CD4-positive, alpha-beta memory T cell (primary cell): ENCODE results near the gene P2RY14. TPM values are rescaled to one million over a fixed set of nuclear protein-coding genes. Genes with fewer than 3 reads are reported as not detected.
A peak's percentile ranks its signal among the peaks of the same experiment; 100 is the strongest.

ENCODE experiments used
- CTCF ChIA-PET: fragments of 350-600 bp; sonication (Branson Sonifier 250); formaldehyde crosslinking; loops from one replicate; lab custom pipeline; 2021; ENCODE audit warnings: inconsistent platforms; ENCODE audit not compliant: partially characterized antibody; lab: Charles Lee
- POLR2A ChIA-PET: fragments of 350-600 bp; sonication (Branson Sonifier 250); formaldehyde crosslinking; loops from one replicate; lab custom pipeline; 2021; ENCODE audit not compliant: partially characterized antibody; lab: Charles Lee
- DNase-seq, 5 donors: peaks; one replicate each; pipeline versions ENCODE4 v3.0.0 to v3.0.0-alpha.2; 2020 to 2022; ENCODE audit warnings: mixed read lengths in 1 of 5
- H3K27ac ChIP-seq: one replicate; pipeline ENCODE4 v1.7.0; 2013; ENCODE audit warnings: low read depth, low read length
- H3K27me3 ChIP-seq: 2 replicates; pipeline ENCODE4 v1.7.0; 2013; ENCODE audit warnings: mild to moderate bottlenecking, low read length, moderate library complexity; ENCODE audit not compliant: insufficient read depth
- H3K36me3 ChIP-seq: 2 replicates; pipeline ENCODE4 v1.7.0; 2013; ENCODE audit warnings: mild to moderate bottlenecking, low read length, moderate library complexity; ENCODE audit not compliant: insufficient read depth
- H3K4me1 ChIP-seq: 2 replicates; pipeline ENCODE4 v1.7.0; 2013; ENCODE audit warnings: mild to moderate bottlenecking, low read length, moderate library complexity; ENCODE audit not compliant: insufficient read depth
- H3K4me3 ChIP-seq, 2 donors: one replicate each; pipeline ENCODE4 v1.7.0; 2013; ENCODE audit warnings: low read length in 2 of 2, mild to moderate bottlenecking in 1 of 2
- H3K9me3 ChIP-seq, 2 donors: one replicate each; pipeline ENCODE4 v1.7.0; 2013; ENCODE audit warnings: low read length in 2 of 2, control low read depth in 1 of 2; ENCODE audit not compliant: control insufficient read depth in 1 of 2
- H3K27ac Mint-ChIP-seq, 7 donors: one replicate each; pipeline ENCODE4 v1.8.0; 2020 to 2021; ENCODE audit warnings: mixed read lengths in 7 of 7, mild to moderate bottlenecking in 6 of 7, inconsistent platforms in 3 of 7, moderate library complexity in 3 of 7
- H3K27me3 Mint-ChIP-seq, 2 donors: one replicate each; pipeline ENCODE4 v1.8.0; 2020 to 2021; ENCODE audit warnings: mixed read lengths in 2 of 2
- H3K36me3 Mint-ChIP-seq, 2 donors: one replicate each; pipeline ENCODE4 v1.8.0; 2020 to 2021; ENCODE audit warnings: mixed read lengths in 2 of 2, inconsistent platforms in 1 of 2, mild to moderate bottlenecking in 1 of 2
- H3K4me1 Mint-ChIP-seq, 4 donors: one replicate each; pipeline ENCODE4 v1.8.0; 2020 to 2021; ENCODE audit warnings: mixed read lengths in 4 of 4, mild to moderate bottlenecking in 1 of 4
- H3K4me3 Mint-ChIP-seq, 8 donors: one replicate each; pipeline ENCODE4 v1.8.0; 2020 to 2021; ENCODE audit warnings: mixed read lengths in 8 of 8, mild to moderate bottlenecking in 7 of 8, moderate library complexity in 6 of 8, inconsistent platforms in 3 of 8
- H3K9me3 Mint-ChIP-seq, 8 donors: one replicate each; pipeline ENCODE4 v1.8.0; 2020 to 2021; ENCODE audit warnings: mixed read lengths in 8 of 8, mild to moderate bottlenecking in 5 of 8, inconsistent platforms in 3 of 8, moderate library complexity in 1 of 8
- intact Hi-C: fragments of 100-400 bp; cut with micrococcal nuclease; formaldehyde crosslinking; loops from one replicate; pipeline ENCODE4 v1.15.1; 2023
- polyA plus RNA-seq, 2 donors: library from polyadenylated mRNA; unstranded; fragments of 300-500 nt; fragmentation: Illumina TruSeq; gene quantifications; one replicate each; pipeline ENCODE4 v1.2.3, GENCODE V29; 2021
- total RNA-seq, 2 experiments: library from RNA; stranded (reverse); gene quantifications; one replicate each; pipeline ENCODE4 v1.2.3, GENCODE V29; 2021

P2RY14 gene
- total and polyA plus RNA-seq, 4 experiments from 2014 or later, result 0.36 to 1.3 (median 1.1) TPM

DNA sequence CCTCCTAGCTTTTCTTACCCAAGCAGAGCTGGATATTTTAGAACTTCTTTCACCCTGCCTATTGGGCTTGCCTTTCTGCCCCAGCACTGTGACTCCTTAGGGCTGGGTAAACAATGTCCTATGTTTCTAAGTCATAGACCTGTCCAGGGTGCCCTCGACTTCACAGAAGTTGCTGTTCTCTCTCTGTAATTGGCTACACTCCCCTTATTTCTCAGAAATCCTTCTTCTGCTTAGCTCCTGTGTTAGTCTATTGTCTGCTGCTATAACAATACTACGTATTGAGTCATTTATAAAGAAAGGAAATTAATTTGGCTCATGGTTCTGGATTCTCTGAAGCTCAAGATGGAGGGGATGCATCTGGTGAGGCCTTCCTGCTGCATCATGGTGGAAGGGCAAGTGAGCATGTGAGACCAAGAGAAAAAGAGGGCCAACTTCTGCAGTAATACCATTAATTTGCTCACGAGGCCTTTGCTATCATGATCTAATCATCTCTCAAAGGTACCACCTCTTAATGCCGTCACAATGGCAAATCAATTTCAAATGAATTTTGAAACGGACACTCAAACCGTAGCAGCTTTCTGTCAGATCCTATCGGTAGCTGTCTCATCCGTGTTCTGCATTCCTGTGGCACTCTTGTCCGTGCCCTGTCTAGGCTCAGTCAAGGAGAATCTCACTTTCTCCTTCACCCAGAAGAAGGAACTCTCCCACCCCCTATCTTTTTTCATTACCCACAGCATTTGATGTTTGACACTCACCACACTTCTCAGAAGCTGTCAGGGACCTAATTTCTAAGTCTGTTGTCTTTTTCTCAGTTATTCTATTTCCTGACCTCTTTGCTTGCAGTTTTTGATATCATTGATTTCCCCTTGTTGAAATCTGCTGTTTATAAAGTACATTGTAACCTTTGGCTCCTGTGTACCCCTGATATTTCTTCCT, 53.0 kb downstream of the P2RY14 start:
- peak in 1 of 5 donors; percentile 14 for DNase-seq
- Mint-ChIP-seq H3K9me3 (peaks cover 2 to 15% (median 6%) of the 10 kb centered on the region in 8 donors), H3K27me3 (no peaks in the 10 kb centered on the region), H3K4me3 (peak overlapping the region in 3 of 8 donors; percentile 10 to 13 (median 10)), H3K36me3 (peaks cover 0 to 20% of the 10 kb centered on the region in 2 donors), H3K27ac (peak overlapping the region; percentile 49 to 89 (median 83)), H3K4me1 (peaks cover 19 to 34% (median 26%) of the 10 kb centered on the region in 4 donors)
- POLR2A ChIA-PET, result interaction anchor here (1.2 kb wide), 1 partner anchor 24 kb away, joined by 5 read pairs; no protein-coding TSS in a partner anchor
- Histone ChIP-seq H3K4me1 (peaks cover 16% of the 10 kb centered on the region), H3K27ac (no peak overlapping the region), H3K36me3 (no peaks in the 10 kb centered on the region), H3K9me3 (no peaks in the 10 kb centered on the region), H3K27me3 (no peaks in the 10 kb centered on the region), H3K4me3 (no peak overlapping the region)
- intact Hi-C loops, result no loop called here
- CTCF ChIA-PET, result interaction anchor here (0.6 to 8.4 kb wide), 14 partner anchors 8 to 614 kb away, joined by 3 to 200 read pairs (median 6); partner anchors contain the start of genes ERICH6, GPR171 and P2RY14

DNA sequence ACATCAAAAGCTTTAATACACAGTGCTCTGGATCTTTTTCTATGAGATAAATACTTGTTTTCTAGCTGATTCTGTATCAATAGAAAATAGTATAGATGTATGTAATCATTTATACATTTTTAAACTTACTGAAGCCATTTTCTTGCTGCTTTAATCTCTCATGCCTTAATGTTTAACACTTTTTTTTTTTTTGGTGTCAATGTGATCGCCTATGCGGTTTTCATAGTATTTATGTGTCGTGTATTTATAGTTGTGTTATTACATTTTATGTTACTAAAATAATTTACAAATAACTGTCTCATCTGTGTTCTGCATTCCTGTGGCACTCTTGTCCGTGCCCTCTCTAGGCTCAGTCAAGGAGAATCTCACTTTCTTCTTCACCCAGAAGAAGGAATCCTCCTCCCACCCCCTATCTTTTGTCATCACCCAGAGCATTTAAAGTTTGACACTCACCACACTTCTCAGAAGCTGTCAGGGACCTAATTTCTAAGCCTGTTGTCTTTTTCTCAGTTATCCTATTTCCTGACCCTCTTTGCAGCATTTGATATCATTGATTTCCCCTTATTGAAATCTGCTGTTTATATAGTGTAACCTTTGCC, 54.0 kb downstream of the P2RY14 start:
- no peak for DNase-seq
- Histone ChIP-seq H3K27me3 (no peaks in the 10 kb centered on the region), H3K4me3 (no peak overlapping the region), H3K27ac (no peak overlapping the region), H3K36me3 (no peaks in the 10 kb centered on the region), H3K4me1 (peaks cover 16% of the 10 kb centered on the region), H3K9me3 (no peaks in the 10 kb centered on the region)
- Mint-ChIP-seq H3K27me3 (no peaks in the 10 kb centered on the region), H3K4me1 (peaks cover 17 to 31% (median 24%) of the 10 kb centered on the region in 4 donors), H3K9me3 (peaks cover 2 to 15% (median 6%) of the 10 kb centered on the region in 8 donors), H3K36me3 (peaks cover 0 to 20% of the 10 kb centered on the region in 2 donors), H3K4me3 (peak overlapping the region in 1 of 8 donors; percentile 35), H3K27ac (peak overlapping the region in 6 of 7 donors; percentile 2 to 89 (median 20))
- intact Hi-C loops, result no loop called here
- ChIA-PET CTCF (interaction anchor here (0.6 to 8.4 kb wide), 11 partner anchors 7 to 520 kb away, joined by 3 to 200 read pairs (median 8); partner anchors contain the start of genes ERICH6, GPR171 and P2RY14), POLR2A (interaction anchor here (1.2 kb wide), 1 partner anchor 23 kb away, joined by 5 read pairs; no protein-coding TSS in a partner anchor)

DNA sequence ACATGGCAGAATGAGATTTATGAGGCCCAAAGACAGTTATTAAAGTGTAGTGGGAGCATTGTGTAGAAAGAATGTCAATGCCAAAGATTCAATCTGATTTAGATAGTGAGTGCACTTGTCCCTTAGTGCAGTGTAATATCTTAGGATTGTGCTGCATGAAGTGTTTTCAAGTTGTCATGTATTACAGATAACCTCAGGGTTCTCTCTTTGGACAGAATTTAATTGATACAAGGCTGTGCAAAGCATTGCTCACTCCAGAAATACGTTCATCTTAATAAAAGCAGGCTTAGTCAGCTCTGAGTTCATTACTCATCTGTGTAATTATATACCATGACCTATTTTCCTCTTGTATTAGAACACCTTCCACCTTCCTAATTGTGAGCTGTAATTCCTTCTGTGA, 59.3 kb downstream of the P2RY14 start:
- CTCF ChIA-PET, result interaction anchor here (1.2 to 3.0 kb wide), 4 partner anchors 8 to 57 kb away, joined by 3 to 23 read pairs (median 6); no protein-coding TSS in a partner anchor
- POLR2A ChIA-PET, result interaction anchor here (1.2 to 1.4 kb wide), 2 partner anchors 10 to 18 kb away, joined by 3 read pairs; no protein-coding TSS in a partner anchor

DNA sequence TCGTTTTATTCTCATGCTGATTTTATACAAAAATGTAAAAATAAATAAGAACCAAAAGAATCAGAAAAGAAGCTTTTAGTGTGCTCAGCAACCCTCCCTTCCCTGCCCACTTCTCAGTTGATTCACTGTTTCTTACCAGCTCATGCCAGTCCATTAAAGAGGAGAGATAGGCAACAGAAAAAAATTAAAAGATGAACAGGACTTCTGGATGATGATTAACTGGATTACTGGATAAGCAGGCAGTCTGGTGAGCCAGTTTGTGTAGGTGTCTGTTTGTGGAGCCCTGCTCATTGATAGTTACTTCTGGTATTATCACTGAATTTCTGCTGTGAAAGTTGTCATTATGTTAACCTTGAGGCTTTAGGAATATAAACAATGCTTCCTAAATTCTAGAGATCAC, 60.2 kb downstream of the P2RY14 start:
- Mint-ChIP-seq H3K9me3 (peaks cover 2 to 15% (median 6%) of the 10 kb centered on the region in 8 donors), H3K27me3 (no peaks in the 10 kb centered on the region), H3K4me1 (no peaks in the 10 kb centered on the region), H3K36me3 (peaks cover 0 to 20% of the 10 kb centered on the region in 2 donors), H3K4me3 (no peak overlapping the region), H3K27ac (no peak overlapping the region)
- Histone ChIP-seq H3K27ac (no peak overlapping the region), H3K4me3 (no peak overlapping the region), H3K36me3 (no peaks in the 10 kb centered on the region), H3K27me3 (no peaks in the 10 kb centered on the region), H3K9me3 (no peaks in the 10 kb centered on the region), H3K4me1 (no peaks in the 10 kb centered on the region)
- CTCF ChIA-PET, result interaction anchor here (1.2 to 3.0 kb wide), 5 partner anchors 9 to 60 kb away, joined by 3 to 23 read pairs (median 7); partner anchors contain the start of gene P2RY14
- POLR2A ChIA-PET, result interaction anchor here (1.2 kb wide), 1 partner anchor 9 kb away, joined by 3 read pairs; no protein-coding TSS in a partner anchor
- intact Hi-C loops, result no loop called here
- DNase-seq, result no peak

More for the DNA sequence above, 59.3 kb downstream of the P2RY14 start:
- Histone ChIP-seq H3K4me3 (no peak overlapping the region), H3K9me3 (no peaks in the 10 kb centered on the region), H3K36me3 (no peaks in the 10 kb centered on the region), H3K27me3 (no peaks in the 10 kb centered on the region), H3K27ac (no peak overlapping the region), H3K4me1 (no peaks in the 10 kb centered on the region)
- H3K36me3 Mint-ChIP-seq, result peaks cover 0 to 20% of the 10 kb centered on the region in 2 donors
- no peak overlapping the region for H3K4me3 Mint-ChIP-seq
- intact Hi-C loops, result no loop called here
- DNase-seq, result no peak
- H3K4me1 Mint-ChIP-seq, result no peaks in the 10 kb centered on the region
- H3K27me3 Mint-ChIP-seq, result no peaks in the 10 kb centered on the region
- H3K9me3 Mint-ChIP-seq, result peaks cover 2 to 15% (median 6%) of the 10 kb centered on the region in 8 donors
- no peak overlapping the region for H3K27ac Mint-ChIP-seq

DNA sequence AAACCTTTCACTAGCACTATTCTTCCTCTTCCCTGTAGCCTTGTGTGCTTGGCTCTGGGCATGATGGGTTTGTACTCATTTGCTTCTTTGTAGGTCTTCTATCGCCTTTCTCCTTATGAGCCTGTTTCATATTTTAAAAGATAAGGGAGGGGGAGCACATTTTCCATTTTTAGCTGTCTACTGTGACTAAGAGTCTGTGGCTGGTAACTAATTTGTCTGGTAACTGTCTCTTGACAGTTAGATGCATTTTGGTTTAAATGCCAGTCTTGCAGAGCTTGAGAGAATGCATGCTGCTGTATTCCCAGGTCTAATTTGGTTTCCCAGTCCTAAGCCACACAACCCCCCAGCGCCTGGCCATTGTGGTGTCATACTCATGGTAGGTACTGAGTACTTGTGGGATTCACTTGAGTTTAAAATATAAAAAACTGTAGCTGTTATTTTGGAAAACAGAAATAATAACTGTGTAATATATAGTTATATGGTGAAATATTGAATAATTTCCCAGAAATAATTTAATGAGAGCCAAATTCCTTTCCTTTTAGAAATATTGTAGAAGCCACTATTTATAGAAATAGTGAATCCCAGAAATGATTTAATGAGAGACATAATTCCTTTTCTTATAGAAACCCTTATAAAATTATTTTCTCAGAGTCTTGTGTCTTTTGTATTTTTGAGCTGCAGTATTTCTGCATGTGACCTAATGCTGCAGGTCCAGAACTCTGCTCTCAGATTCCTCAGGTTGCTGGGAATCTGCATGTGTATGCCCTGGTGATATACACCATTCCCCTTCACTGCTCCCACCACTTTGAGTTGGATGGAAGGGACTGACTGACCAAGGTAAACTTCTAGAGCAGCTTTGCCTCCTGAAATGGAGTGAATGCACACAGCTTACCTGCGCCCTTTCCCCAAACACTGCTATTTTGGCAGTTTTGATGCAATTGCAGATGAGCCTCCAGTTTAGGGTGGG, 61.4 kb downstream of the P2RY14 start:
- Mint-ChIP-seq H3K27me3 (no peaks in the 10 kb centered on the region), H3K4me3 (no peak overlapping the region), H3K9me3 (peaks cover 0 to 10% (median under 1%) of the 10 kb centered on the region in 8 donors), H3K27ac (no peak overlapping the region), H3K36me3 (peaks cover 0 to 11% of the 10 kb centered on the region in 2 donors), H3K4me1 (no peaks in the 10 kb centered on the region)
- Histone ChIP-seq H3K9me3 (no peaks in the 10 kb centered on the region), H3K36me3 (no peaks in the 10 kb centered on the region), H3K27ac (no peak overlapping the region), H3K4me3 (no peak overlapping the region), H3K4me1 (no peaks in the 10 kb centered on the region), H3K27me3 (no peaks in the 10 kb centered on the region)
- ChIA-PET POLR2A (interaction anchor here (1.3 kb wide), 1 partner anchor 9 kb away, joined by 7 read pairs; no protein-coding TSS in a partner anchor), CTCF (interaction anchor here (1.3 to 3.0 kb wide), 4 partner anchors 9 to 49 kb away, joined by 3 to 23 read pairs (median 8); no protein-coding TSS in a partner anchor)
- no peak for DNase-seq
- intact Hi-C loops, result no loop called here

DNA sequence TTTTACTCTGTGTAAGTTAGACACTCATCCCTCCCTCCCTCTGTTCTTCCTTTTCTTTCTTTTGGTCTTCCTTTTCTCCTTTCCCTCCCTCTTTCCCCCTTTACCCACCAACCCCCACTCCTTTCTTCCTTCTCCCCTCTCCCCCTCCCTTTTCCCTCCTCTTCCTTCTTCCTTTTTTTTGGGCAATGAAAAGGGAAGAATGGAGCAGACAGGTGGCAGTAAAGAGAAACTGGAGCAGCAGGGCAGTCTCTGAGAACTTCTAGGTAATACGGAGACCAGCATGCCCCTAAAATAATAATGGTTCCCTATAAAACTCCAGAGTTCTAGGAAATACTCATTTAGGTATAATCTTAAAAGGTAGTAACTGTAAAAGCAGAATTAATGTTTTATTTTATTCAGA, 63.9 kb downstream of the P2RY14 start:
- H3K27ac ChIP-seq, result no peak overlapping the region
- H3K4me1 Mint-ChIP-seq, result peaks cover 14 to 19% (median 16%) of the 10 kb centered on the region in 4 donors
- no peak overlapping the region for H3K27ac Mint-ChIP-seq
- H3K9me3 Mint-ChIP-seq, result no peaks in the 10 kb centered on the region
- peaks cover 15% of the 10 kb centered on the region for H3K4me1 ChIP-seq
- no peaks in the 10 kb centered on the region for H3K36me3 Mint-ChIP-seq
- no peak overlapping the region for H3K4me3 ChIP-seq
- ChIA-PET POLR2A (no interaction called here), CTCF (interaction anchor here (1.0 to 5.9 kb wide), 2 partner anchors 14 to 45 kb away, joined by 4 to 74 read pairs; no protein-coding TSS in a partner anchor)
- no peaks in the 10 kb centered on the region for H3K36me3 ChIP-seq
- no peak for DNase-seq
- no peaks in the 10 kb centered on the region for H3K9me3 ChIP-seq
- H3K4me3 Mint-ChIP-seq, result no peak overlapping the region
- intact Hi-C loops, result no loop called here
- H3K27me3 ChIP-seq, result no peaks in the 10 kb centered on the region
- H3K27me3 Mint-ChIP-seq, result no peaks in the 10 kb centered on the region
